Neural cell (in vitro differentiated cells): ENCODE results near the gene ZNF503.

Source experiments
- CTCF ChIP-seq: fragments of 450-650 bp; IDR thresholded peaks from 2 replicates; pipeline ENCODE4 v1.5.1; 2014; ENCODE audit warnings: antibody characterized with exemption, mild to moderate bottlenecking, moderate library complexity; ENCODE audit not compliant: poor library complexity, severe bottlenecking
- EP300 ChIP-seq: fragments of 450-650 bp; conservative IDR thresholded peaks from 2 replicates; pipeline ENCODE4 v1.6.1; 2014; ENCODE audit warnings: antibody characterized with exemption, mild to moderate bottlenecking, moderate library complexity; ENCODE audit not compliant: poor library complexity, severe bottlenecking
- EZH2 ChIP-seq: fragments of 200-600, 300-800 bp; shearing (Covaris generic), sonication (generic); IDR thresholded peaks from 2 replicates; pipeline ENCODE4 v1.6.1; 2014; ENCODE audit warnings: antibody characterized with exemption, low read length, borderline replicate concordance, mild to moderate bottlenecking; ENCODE audit not compliant: insufficient read depth, poor library complexity, severe bottlenecking
- MXI1 ChIP-seq: fragments of 450-650 bp; conservative IDR thresholded peaks from 2 replicates; pipeline ENCODE4 v1.6.1; 2014; ENCODE audit warnings: antibody characterized with exemption, mild to moderate bottlenecking; ENCODE audit not compliant: poor library complexity, severe bottlenecking
- POLR2AphosphoS5 ChIP-seq: IDR thresholded peaks from 2 replicates; pipeline ENCODE4 v1.6.1; 2012
- RAD21 ChIP-seq: fragments of 450-650 bp; conservative IDR thresholded peaks from 2 replicates; pipeline ENCODE4 v1.6.1; 2014; ENCODE audit warnings: antibody characterized with exemption, mild to moderate bottlenecking, moderate library complexity
- REST ChIP-seq: IDR thresholded peaks from 2 replicates; pipeline ENCODE4 v1.6.1; 2012; ENCODE audit warnings: borderline replicate concordance
- SMC3 ChIP-seq: fragments of 450-650 bp; conservative IDR thresholded peaks from 2 replicates; pipeline ENCODE4 v1.6.1; 2014; ENCODE audit warnings: antibody characterized with exemption, mild to moderate bottlenecking, moderate library complexity; ENCODE audit not compliant: poor library complexity
- TAF1 ChIP-seq: IDR thresholded peaks from 2 replicates; pipeline ENCODE4 v1.6.1; 2012; ENCODE audit warnings: low read depth

GRCh38 chr10:75367021-75367487 is 34.5 kb downstream of the ZNF503 start:
- TF ChIP-seq POLR2AphosphoS5 (no peak), CTCF (no peak), EZH2 (no peak), MXI1 (no peak), SMC3 (no peak), EP300 (no peak), REST (no peak), TAF1 (no peak), RAD21 (no peak)
